IMR-90 (cell line): ENCODE measurements around the gene IKZF4.

Experiments used
- BHLHE40 ChIP-seq: fragments of 150-350 bp; IDR thresholded peaks from 2 replicates; pipeline ENCODE4 v1.6.1; 2016; ENCODE audit warnings: mild to moderate bottlenecking, low read depth, low read length
- CEBPB ChIP-seq: IDR thresholded peaks from 2 replicates; pipeline ENCODE4 v1.6.1; 2012; ENCODE audit warnings: low read depth, low read length, improper control_type of control experiment
- CTCF ChIP-seq: conservative IDR thresholded peaks from 2 replicates; pipeline ENCODE4 v1.5.1; 2012; ENCODE audit warnings: mild to moderate bottlenecking, low read depth, low read length, improper control_type of control experiment
- FOS ChIP-seq: fragments of 150-350 bp; IDR thresholded peaks from 2 replicates; pipeline ENCODE4 v1.6.1; 2016; ENCODE audit warnings: low read depth, low read length
- MAFK ChIP-seq: IDR thresholded peaks from 2 replicates; pipeline ENCODE4 v1.6.1; 2012; ENCODE audit warnings: low read depth, low read length, improper control_type of control experiment
- MXI1 ChIP-seq: IDR thresholded peaks from 2 replicates; pipeline ENCODE4 v1.6.1; 2012; ENCODE audit warnings: low read depth, mild to moderate bottlenecking, low read length, moderate library complexity, borderline replicate concordance
- NFE2L2 ChIP-seq: fragments of 150-350 bp; IDR thresholded peaks from 2 replicates; pipeline ENCODE4 v1.6.1; 2016; ENCODE audit warnings: low read depth, mild to moderate bottlenecking, low read length
- POLR2A ChIP-seq: IDR thresholded peaks from 2 replicates; pipeline ENCODE4 v1.6.1; 2012; ENCODE audit warnings: mild to moderate bottlenecking, low read depth, low read length
- RAD21 ChIP-seq: IDR thresholded peaks from 2 replicates; pipeline ENCODE4 v1.6.1; 2012; ENCODE audit warnings: low read length, improper control_type of control experiment
- RCOR1 ChIP-seq: IDR thresholded peaks from 2 replicates; pipeline ENCODE4 v1.6.1; 2012; ENCODE audit warnings: mild to moderate bottlenecking, low read length, improper control_type of control experiment; ENCODE audit not compliant: insufficient replicate concordance
- TF ChIP-seq, protein P1 (sequence below): fragments of 150-350 bp; IDR thresholded peaks from 2 replicates; pipeline ENCODE4 v1.6.1; 2016; ENCODE audit warnings: low read depth, mild to moderate bottlenecking, low read length, moderate library complexity, borderline replicate concordance
- TF ChIP-seq, protein P2 (sequence below): fragments of 150-350 bp; IDR thresholded peaks from 2 replicates; pipeline ENCODE4 v1.6.1; 2017; ENCODE audit warnings: mild to moderate bottlenecking, antibody characterized with exemption, low read length, low read depth

DNA sequence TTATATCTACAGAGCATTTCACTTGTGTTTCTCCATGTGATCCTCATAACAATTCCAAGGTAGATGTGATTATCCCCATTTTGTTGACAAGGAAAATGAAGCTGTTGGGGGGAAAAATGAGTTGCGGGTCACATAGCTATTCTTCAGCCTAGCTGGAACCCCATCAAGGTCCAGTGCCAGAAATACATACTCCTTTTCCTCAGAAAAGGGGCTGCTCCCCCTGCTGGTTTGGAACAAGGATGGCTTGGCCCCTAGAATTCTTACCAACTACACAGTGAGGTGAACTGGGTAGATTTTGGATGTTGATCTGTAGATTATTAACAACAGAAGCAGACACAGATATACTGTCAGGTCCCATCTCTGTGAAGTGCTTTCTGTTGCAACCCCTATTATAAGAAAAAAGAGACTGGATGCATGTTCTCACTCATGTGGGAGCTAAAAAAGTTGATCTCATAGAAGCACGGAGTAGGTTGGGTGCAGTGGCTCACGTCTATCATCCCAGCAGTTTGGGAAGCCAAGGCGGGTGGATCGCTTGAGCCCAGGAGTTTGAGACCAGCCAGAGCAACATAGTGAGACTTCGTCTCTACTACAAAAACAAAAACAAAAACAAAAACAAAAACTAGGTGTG lies 8.9 kb downstream of the IKZF4 start:
- TF ChIP-seq POLR2A (no peak), NFE2L2 (no peak), CTCF (peak; percentile 80), CEBPB (no peak), MXI1 (no peak), RAD21 (peak; percentile 72), RCOR1 (no peak), FOS (no peak), BHLHE40 (no peak), MAFK (no peak)
- TF ChIP-seq, protein P1, sequence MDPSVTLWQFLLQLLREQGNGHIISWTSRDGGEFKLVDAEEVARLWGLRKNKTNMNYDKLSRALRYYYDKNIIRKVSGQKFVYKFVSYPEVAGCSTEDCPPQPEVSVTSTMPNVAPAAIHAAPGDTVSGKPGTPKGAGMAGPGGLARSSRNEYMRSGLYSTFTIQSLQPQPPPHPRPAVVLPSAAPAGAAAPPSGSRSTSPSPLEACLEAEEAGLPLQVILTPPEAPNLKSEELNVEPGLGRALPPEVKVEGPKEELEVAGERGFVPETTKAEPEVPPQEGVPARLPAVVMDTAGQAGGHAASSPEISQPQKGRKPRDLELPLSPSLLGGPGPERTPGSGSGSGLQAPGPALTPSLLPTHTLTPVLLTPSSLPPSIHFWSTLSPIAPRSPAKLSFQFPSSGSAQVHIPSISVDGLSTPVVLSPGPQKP, result no peak
- TF ChIP-seq, protein P2, sequence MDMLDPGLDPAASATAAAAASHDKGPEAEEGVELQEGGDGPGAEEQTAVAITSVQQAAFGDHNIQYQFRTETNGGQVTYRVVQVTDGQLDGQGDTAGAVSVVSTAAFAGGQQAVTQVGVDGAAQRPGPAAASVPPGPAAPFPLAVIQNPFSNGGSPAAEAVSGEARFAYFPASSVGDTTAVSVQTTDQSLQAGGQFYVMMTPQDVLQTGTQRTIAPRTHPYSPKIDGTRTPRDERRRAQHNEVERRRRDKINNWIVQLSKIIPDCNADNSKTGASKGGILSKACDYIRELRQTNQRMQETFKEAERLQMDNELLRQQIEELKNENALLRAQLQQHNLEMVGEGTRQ, result no peak
